PFSK-1 (cell line): Measurements from ENCODE around the gene NOX1.

ENCODE experiments used
- FOXP2 ChIP-seq: optimal IDR thresholded peaks from 2 replicates; pipeline ENCODE3; 2011; ENCODE audit warnings: borderline replicate concordance, control low read depth, inconsistent platforms; ENCODE audit not compliant: insufficient read depth; ENCODE audit errors: extremely low read length, extremely low read depth
- POLR2AphosphoS5 ChIP-seq: IDR thresholded peaks from 2 replicates; pipeline ENCODE4 v1.6.1; 2012; ENCODE audit warnings: low read depth, mild to moderate bottlenecking, control low read depth, low read length, moderate library complexity

GRCh38 chrX:100830143-100830542 lies 44.0 kb downstream of the NOX1 start:
- TF ChIP-seq POLR2AphosphoS5 (no peak), FOXP2 (no peak)
